Measurements from ENCODE around the gene PPP4R4.

GRCh38 chr14:94129111-94129757 lies 44.9 kb upstream of the PPP4R4 start, which contains the start of gene IFI27L2:
- TF ChIP-seq POLR2A (IDR thresholded peaks at IDR 0.05) (no peak), CTCF (IDR thresholded peaks at IDR 0.05) (no peak)

Measured in lower leg skin (tissue), 3 donors.